Activated T-helper 1 cell treated with Interleukin-2 at 50 U/mL for 16 hours (primary cell): ENCODE data around the gene FGD4.

ENCODE experiments used
- DNase-seq: peaks from one replicate; pipeline ENCODE4 v3.0.0-alpha.2; 2020; ENCODE audit warnings: low read depth

The FGD4 gene

DNA sequence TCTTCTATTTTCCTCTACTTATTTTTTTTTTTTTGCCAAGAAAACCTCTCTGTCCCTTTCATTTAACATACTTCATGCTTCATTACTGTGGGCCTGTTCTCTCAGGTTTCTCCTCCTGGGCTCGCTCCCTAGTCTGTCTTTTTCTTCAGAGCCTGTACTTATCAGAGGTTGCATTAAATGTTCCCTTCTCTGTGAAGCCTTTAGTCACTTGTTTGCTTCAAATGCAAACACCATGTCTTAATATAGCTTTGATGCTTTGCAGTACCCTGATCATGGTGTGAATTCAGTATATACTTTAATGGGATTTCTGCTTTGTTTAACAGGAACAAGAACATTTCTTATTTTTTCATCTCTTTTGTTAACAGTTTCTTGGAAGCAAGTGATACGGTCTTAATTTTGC lies 207.1 kb downstream of the FGD4 start:
- DNase-seq: no peak

DNA sequence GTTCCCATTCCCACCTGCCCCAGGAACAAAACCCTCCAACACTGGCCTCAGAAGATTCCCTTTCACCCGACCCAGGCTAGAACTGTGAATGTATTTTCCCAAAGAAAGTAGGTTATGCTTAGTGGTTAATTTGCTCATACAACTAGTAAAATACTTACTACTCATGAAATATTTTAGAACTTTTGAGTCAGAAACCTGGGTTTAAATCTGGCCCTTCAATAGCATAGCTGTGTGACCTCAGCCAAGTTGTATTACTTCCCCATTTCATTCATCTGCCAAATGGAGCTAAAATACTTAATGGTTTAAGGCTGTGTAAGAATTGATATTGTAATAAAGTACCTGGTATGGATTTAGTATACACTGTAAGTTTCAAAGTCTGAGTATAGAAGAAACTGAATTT lies 210.6 kb downstream of the FGD4 start:
- DNase-seq: no peak

DNA sequence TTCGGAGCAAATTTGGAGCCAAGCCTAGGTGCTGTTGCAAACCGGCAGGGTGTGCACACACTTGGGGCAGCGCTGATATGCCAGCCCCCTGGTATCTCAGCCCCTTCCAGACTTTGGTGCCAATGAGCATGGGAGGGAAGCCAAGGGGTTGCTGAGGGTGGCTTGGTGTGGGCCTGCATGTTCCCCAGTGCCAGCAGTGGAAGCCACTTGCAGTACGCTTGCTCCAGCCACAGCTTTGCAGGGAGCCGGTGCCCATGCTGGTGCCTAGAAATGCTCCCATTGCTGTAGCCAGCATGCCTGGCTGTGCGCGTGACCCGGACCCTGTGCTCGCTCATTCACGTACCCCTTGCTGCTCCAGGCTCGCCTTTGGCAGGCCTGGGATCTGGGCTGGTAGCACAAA lies 212.6 kb downstream of the FGD4 start:
- DNase-seq: no peak

GRCh38 chr12:32612658-32613614 lies 213.6 kb downstream of the FGD4 start:
- no peak for DNase-seq

- DNase-seq: no peak
Measured at GRCh38 chr12:32615441-32615840, 216.1 kb downstream of the FGD4 start.

- no peak for DNase-seq
Measured at GRCh38 chr12:32617534-32617933, 218.2 kb downstream of the FGD4 start.

GRCh38 chr12:32618115-32618514 lies 218.8 kb downstream of the FGD4 start:
- DNase-seq: no peak

GRCh38 chr12:32627976-32628375 lies 228.6 kb downstream of the FGD4 start:
- no peak for DNase-seq

- no peak for DNase-seq
Measured at GRCh38 chr12:32641287-32641901, 242.0 kb downstream of the FGD4 start.

GRCh38 chr12:32644431-32644830 lies 245.1 kb downstream of the FGD4 start:
- DNase-seq: no peak

- DNase-seq: no peak
Measured at GRCh38 chr12:32647275-32647674, 247.9 kb downstream of the FGD4 start.

- DNase-seq: no peak
Measured at GRCh38 chr12:32650508-32650907, 251.2 kb downstream of the FGD4 start.

- DNase-seq: no peak
Measured at GRCh38 chr12:32651151-32651955, 252.0 kb downstream of the FGD4 start.

DNA sequence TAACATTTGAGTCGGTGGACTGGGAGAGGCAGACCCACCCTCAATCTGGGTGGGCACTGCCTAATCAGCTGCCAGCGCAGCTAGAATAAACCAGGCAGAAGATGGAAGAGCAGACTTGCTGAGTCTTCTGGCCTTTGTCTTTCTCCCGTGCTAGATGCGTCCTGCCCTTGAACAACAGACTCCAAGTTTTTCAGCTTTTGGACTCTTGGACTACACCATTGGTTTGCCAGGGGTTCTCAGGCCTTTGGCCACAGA lies 252.5 kb downstream of the FGD4 start:
- no peak for DNase-seq

DNA sequence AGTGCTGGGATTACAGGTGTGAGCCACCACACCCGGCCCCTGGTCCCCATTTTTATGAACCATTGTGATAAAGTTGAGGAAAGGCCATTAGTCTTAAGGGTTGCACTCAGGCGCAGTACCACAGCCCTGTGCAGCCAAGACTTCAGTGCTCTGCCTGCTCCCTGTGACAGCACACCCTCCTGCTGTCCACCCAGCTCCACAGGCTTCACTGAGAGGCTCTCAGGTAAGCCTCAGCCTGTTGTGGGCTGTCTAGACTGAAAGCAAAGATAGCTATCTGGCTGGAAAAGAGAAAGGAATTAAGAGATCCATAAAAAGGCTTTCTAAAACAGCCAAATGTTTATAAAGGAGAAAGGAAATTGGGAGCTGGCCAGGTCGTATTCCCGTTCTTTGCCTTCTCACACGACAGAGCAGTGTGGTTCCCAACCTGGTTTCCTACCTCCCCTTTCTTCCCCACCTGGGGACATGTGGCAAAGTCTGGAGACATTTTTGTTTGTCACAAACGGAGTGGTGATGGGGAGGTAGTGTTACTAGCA lies 260.6 kb downstream of the FGD4 start:
- no peak for DNase-seq

DNA sequence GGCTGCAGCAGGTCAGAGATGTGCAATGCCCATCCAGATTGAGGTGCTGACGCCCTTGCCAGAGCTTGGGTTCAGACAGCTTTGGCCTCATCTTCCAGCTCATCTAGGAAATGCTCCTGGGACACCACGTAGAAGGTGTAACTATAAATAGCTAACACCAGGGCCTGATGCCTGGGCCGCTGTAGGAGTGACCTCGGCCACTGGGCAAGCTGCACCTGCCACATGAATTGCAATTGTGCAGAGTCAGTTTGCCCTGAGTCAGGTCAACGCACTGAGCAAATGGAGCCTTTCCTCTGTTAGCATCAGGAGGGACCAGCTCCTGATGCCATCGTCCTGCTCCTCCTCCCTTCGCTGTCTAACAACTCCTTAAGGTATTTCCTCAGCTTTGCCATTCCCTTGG lies 262.3 kb downstream of the FGD4 start:
- DNase-seq: no peak

DNA sequence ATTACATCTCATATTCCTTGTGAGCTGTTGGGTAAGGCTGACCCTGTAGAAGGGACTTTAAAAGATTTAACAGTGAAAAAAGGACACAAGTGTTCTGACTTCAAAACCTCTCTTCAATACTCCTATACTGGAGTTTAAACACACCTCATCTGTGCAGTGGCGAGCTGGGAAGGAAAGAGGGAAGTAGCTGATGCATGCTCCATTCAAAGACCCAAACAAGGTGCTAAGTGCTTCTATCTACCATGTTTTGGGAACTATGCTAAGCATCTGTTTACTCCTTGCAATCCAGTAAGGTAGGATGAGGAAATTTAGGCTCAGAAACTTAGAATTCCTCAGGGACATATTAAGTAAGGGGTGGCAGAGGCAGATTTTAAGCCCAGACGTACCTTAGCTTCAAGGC lies 263.3 kb downstream of the FGD4 start:
- no peak for DNase-seq

DNA sequence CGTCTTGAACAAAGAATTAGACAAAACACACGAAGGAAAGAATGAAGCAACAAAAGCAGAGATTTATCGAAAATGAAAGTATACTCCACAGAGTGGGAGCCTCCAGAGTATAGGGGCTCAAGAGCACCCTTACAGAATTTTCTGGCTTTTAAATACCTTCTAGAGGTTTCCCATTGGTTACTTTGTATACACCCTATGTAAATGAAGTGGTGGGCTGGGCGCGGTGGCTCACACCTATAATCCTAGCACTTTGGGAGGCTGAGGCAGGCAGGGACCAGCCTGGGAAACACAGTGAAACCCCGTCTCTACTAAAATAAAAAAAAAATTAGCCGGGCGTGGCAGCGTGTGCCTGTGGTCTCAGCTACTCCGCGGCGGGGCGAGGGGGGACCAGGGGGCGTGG lies 266.7 kb downstream of the FGD4 start:
- no peak for DNase-seq

DNA sequence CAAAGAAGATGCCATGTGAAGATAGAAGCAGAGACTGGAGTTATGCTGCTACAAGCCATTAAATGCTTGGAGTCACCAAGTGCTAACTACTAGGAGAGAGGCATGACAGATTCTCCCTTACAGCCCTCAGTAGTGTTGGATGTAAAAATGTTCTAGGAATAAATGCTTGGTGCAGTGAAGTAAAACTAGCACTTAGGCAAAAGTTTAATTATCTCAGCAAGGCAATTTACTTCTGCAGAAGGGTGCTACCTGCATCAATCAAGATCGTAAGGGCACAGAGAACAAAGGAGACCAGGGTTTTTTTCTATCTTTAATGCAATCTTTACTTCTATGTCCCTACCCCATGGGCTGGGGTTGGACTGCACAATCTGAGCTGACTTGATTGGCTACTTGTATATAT lies 270.2 kb downstream of the FGD4 start:
- no peak for DNase-seq

- DNase-seq: no peak
Measured at GRCh38 chr12:32671930-32672780, 272.8 kb downstream of the FGD4 start.

- peak; percentile 85 for DNase-seq
Measured at GRCh38 chr12:32679091-32679919, 279.9 kb downstream of the FGD4 start, which contains the start of gene DNM1L. TSS of gene DNM1L (plus strand) at chr12:32679301. CDS start at chr12:32679364, 63 bp downstream.
